22Rv1 (cell line): ENCODE results near the gene TBKBP1.
A peak's percentile ranks its signal among the peaks of the same experiment; 100 is the strongest.

Source experiments
- H3K27ac ChIP-seq: fragments of 450-650 bp; 2 replicates; pipeline ENCODE4 v1.5.1; 2017
- CTCF ChIP-seq: fragments of 450-650 bp; IDR thresholded peaks from 2 replicates; pipeline ENCODE4 v1.5.1; 2017; ENCODE audit warnings: mild to moderate bottlenecking
- ZFX ChIP-seq: fragments of 450-650 bp; IDR thresholded peaks from 2 replicates; pipeline ENCODE4 v1.6.1; 2017; ENCODE audit warnings: antibody characterized with exemption, borderline replicate concordance

Gene TBKBP1

GRCh38 chr17:47741109-47741792 is 47.3 kb downstream of the TBKBP1 start:
- no peak overlapping the region for H3K27ac ChIP-seq
- no peak for TF ChIP-seq CTCF
- no peak for TF ChIP-seq ZFX

- no peak overlapping the region for H3K27ac ChIP-seq
- no peak for TF ChIP-seq CTCF
- no peak for TF ChIP-seq ZFX
These were observed 47.8 kb downstream of the TBKBP1 start for GRCh38 chr17:47741793-47742145.

DNA sequence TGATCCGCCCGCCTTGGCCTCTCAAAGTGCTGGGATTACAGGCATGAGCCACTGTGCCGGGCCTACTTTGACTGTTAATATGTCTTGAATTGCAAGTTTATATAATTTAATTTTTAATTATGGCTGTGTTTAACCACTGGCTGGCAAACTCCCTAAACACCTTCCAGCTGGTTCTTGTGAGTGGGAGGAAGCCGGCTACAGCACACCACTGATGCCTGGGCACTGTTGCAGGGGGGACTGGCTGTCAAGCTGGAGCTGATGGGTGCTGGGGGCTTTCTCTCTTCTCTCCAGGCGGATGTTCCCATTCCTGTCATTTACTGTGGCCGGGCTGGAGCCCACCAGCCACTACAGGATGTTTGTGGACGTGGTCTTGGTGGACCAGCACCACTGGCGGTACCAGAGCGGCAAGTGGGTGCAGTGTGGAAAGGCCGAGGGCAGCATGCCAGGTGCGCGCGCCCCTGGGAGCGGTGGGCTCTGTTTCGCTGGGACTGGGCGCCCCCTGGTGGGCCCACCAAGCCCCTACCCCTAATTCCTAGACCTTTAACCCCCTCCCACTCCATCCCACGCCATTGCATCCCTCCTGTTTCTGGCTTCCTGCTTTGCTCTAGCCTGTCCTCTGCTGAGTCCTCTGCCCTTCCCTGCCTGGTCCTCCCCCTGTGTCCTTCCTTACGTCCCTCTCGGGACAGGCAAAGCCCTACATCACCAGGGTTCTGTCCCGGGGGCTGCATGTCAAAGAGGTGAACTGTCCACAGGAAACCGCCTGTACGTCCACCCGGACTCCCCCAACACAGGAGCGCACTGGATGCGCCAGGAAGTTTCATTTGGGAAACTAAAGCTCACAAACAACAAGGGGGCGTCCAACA is 48.6 kb downstream of the TBKBP1 start:
- no peak overlapping the region for H3K27ac ChIP-seq
- TF ChIP-seq ZFX (no peak), CTCF (peak; percentile 37)

DNA sequence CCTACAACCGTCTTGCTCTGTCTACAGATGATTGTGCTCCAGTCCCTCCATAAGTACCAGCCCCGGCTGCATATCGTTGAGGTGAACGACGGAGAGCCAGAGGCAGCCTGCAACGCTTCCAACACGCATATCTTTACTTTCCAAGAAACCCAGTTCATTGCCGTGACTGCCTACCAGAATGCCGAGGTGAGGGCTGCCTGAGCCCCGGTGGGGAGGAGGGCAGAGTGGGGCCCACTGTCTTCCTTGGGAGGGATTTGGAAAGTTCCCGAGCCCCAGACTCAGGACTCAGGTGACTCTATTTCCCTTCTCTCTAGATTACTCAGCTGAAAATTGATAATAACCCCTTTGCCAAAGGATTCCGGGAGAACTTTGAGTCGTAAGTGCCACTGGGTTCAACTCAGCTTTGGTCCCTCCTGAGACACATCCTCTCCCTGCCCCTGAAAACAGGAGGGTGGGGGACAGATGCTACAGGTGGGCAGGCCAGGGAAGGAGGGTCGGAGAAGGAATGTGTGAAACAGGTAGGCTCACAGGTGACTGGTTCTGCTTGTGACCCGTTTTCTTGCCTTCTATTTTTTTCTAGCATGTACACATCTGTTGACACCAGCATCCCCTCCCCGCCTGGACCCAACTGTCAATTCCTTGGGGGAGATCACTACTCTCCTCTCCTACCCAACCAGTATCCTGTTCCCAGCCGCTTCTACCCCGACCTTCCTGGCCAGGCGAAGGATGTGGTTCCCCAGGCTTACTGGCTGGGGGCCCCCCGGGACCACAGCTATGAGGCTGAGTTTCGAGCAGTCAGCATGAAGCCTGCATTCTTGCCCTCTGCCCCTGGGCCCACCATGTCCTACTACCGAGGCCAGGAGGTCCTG is 50.4 kb downstream of the TBKBP1 start:
- no peak overlapping the region for H3K27ac ChIP-seq
- TF ChIP-seq ZFX (no peak), CTCF (no peak)

GRCh38 chr17:47745037-47745380 is 51.0 kb downstream of the TBKBP1 start:
- TF ChIP-seq CTCF (no peak), ZFX (no peak)
- no peak overlapping the region for H3K27ac ChIP-seq

GRCh38 chr17:47751471-47751870 is 57.5 kb downstream of the TBKBP1 start:
- no peak overlapping the region for H3K27ac ChIP-seq
- no peak for TF ChIP-seq ZFX
- TF ChIP-seq CTCF: no peak
